Embryonic facial prominence (tissue), 1 donor: ENCODE data around the gene ABLIM2.

Experiments used
- DNase-seq: peaks from one replicate; pipeline ENCODE4 v3.0.0-alpha.2; 2016; ENCODE audit errors: extremely low spot score

The ABLIM2 gene

DNA sequence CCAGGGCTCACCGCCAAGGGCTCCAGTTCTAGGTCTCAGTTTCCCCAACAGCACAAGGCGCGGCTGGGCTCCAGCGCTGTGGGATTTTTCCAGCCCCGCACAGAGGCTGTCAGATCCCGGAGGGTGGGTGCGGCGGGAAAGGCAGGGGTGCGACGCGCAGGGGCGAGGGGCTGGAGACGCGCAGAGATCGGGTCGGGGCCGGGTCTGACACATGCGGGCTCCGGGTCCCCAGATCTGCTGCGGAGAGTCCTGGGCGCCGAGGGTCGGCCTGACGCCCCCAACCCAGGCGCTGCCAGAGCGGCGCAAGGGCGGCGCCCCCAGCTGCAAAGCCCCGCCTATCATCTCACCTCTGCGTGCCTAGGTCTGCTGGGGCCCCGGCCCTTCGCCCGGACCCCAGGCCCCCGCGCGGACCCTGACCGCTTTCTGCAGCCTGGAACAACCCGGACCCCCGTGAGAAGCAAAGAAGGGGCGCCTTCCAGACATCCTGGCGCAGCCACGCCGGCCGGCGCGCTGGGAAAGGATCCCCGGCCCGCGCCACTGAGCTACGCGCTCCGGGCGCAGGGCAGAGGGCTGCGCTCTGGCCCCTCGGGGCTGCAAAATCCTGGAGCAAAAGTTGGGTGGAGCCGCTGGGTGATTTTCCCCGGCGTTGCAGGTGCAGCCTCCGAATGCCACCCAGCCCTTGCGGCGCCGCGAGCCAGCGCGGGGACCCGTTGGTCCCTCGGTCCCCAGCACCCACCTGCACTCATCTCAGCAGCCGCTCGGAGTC, 486 bp downstream of the ABLIM2 start:
- DNase-seq: no peak

DNA sequence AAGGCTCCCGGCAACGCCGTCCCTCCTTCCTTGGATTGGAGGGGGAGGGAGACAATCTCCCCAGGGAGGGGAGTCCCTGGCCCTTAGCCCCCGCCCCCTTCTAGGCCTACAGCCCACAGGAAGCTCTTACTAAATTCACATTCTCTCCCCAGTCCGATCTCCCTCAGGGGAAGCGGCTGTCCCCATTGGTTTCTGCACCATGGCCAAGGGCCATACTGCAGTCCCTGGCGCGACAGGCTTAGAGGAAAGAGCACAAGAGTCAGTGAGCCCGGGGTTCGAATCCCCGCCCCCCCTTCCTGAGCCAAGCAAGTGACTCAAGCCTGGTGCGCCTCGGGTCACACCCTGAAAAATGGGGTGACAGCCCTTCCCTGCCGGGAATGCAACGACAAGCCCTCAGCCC, 1.1 kb downstream of the ABLIM2 start:
- no peak for DNase-seq

DNA sequence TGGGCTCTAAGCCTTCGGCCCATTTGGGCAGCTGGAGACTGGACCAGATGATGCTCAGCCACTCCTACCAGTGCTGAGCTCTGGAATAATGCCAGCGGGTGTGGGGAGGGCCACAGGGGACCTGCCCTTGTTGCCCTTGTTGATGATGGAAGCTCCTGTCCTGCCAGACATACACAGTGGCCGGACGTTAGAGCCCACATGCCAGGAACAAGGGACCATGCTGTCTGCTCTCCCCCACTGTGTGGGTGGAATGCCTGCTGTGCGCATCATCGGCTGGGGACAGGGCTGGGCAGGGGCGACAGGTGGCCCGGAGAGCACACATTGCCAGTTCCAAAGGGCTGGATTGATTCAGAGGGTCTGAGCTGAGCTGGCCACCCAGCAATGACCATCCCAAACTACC, 2.0 kb downstream of the ABLIM2 start:
- DNase-seq: no peak

DNA sequence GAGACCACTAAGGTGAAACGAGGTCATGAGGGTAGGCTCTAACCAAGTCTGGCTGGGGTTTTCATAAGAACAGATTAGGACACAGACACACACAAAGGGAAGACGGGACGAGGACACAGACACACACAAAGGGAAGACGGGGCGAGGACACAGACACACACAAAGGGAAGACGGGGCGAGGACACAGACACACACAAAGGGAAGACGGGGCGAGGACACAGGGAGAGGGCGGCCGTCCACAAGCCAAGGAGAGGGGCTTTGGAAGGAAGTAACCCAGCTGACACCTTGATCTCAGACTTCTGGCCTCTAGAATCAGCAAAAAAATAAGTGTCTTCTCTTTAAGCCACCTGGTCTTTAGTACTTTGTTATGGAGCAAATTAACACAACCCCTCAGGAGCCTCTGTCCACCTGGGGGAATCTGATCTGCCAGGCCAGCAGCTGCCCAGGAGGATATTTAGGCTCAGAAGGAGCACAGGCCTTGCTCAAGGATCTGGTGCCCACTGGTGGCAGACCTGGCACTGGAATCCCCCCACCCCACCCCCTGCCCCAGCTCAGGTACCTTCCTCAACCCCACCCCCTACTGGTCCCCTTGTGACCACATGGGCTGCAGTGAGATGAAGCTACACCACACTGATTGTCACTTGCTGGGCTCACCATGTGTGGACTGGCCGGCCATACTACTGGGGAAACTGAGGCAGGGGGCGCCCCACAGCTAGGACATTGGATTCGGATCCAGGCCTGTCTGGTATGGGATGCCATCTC, 2.8 kb downstream of the ABLIM2 start:
- no peak for DNase-seq

DNA sequence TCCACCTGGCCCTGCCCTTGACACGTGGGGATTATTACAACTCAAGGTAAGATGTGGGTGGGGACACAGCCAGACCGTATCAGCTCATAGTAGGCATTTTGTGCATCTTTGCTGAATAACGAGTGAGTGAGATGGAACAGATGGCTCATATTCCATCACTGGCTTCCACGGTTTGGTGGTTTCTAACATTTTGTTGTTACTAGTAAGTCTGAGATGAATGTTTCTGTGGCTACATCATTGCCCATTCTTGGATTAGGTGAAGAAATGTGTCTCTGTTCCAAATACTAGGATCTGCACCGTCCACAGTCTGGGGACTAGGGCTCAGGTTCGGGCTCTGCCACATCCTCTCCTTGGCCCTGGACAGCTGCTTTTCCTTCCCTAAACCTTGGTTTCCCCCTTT, 3.6 kb downstream of the ABLIM2 start:
- DNase-seq: no peak

DNA sequence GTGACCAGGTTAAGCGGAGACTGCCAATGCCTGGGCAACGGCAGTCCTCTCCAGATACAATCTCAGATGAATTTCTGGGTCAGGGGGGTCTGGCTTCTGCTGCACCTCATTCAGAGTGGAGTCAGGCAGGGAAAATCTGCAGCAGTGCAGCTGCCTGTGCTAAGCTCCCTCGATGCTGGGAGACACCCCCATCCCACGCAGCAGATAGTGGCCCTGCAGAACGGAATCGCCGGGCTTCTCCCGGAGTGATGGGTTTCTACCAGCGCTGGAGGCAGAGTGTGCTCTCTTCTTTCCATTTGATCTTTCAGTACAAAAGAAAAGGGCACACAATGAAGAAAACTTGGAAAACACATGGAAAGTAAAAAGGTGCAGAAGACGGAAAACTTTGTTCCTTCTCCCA, 5.2 kb downstream of the ABLIM2 start:
- no peak for DNase-seq

DNA sequence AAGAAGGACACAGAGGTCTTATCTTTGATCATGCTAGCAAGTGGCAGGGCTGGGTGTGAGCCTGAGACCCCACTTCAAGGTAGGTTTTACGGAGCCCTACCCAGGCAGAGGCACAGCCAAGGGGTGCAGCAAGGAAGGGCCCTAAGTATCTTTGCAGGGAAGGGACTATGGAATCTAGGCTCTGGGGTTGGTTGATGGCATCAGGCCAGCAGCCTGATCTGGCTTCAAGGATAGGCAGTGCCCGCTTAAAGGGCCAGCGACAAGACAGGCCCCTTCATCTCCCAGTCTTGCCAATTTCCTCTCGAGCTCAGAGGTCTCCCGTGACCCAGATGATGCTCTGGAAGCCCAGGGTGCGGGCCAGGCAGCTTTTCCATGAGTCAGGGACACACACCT, 5.8 kb downstream of the ABLIM2 start:
- no peak for DNase-seq

DNA sequence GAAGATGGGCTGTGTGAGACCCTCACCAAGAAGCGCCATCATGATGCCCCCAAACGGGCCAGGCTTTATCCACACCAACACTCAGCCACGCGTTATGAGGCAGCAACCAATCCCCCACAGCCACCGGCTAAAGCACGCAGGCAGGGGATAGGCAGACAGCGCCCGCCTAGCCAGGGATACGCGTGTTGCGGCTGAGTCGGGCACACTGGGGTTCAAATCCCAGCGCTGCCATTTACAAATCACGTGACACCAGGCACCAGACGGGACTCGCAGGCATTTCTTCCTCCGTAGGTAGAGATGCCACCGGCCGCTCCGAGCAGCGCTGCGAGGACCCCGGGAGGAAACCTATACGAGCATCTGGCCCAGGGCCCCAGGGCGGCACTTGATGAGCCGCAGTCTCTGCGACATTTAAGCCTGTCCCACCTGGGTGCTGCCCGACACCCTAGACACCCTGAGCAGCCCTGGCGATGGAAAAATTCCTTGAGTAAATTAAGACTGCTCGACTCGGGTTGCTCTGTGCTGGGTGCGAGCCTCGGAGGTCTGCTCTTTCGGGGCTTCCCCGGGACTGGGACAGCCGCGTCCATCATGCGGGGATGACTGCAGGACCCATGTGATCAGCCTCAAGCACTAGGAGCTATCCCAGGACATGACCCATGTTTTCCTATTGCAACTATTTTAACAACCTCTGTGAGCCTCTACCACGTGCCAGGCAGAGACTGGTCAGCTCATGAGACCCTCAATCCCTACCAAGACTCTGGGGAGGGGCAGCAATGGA, 6.3 kb downstream of the ABLIM2 start:
- DNase-seq: no peak

DNA sequence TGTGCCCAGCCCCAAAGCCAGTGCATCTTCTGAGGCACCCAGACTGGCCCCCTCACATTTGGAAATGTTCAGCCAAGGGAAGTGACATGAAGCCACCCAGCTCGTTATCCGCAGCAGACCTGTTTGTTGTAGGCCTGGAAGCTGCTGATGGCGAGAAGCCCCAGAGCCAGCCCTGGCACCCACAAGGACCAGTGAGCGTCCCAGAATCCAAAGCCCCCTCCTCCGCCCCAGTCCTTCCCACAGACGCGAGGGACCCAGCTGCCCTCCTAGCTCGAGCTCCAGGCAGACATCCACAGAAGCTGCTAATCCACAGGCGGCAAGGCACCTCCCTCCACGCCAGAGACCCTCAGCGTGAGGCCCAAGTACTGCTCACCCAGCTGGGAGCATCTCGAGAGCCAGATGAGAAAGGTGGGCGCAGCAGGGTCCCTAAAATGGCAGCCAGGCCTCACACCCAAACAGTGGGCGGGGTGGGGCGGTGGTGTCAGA, 7.4 kb downstream of the ABLIM2 start:
- DNase-seq: no peak

DNA sequence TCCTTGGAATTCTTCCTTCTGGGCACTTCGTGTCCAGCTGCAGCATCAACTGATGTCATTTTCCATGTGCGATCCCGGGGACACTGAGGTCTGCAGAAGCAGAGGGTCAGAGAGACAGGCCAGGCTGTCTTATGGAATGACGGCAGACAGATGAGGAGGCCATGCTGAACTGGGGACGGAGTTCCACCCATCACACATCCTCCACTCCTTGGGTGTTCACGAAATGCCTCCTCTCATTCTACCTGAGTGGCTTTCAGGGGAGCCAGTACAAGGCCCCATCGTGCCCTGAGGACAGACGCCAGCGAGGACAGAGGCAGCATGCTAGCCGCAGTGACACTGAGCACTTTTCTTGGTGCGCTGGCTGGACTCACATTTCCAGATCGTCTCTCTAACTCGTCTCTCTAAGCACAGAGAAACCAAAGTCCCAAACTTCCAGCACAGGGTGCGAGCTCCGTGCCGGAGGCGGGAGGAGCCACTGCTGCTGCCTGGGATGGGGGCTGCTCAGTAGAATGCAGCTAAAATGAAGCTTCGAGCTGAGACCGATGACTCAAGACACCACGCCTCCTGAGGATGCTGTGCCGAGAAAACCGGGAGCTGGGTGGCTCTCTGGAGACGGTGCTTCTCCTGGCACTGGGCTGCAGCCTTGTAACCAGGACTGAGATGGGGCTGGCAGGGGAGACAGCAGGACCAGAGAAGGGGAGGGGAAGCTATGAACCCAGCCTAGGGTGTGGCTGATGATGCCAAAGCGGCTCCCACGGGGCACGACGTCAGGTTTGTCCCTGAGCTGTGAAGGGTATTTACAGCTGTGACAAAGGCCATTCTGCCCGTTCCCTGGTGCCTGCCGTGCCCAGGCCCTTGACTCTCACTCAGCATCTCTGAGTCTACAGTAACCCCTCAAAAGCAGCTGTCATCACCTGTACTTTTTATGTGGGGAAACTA, 8.2 kb downstream of the ABLIM2 start:
- no peak for DNase-seq

DNA sequence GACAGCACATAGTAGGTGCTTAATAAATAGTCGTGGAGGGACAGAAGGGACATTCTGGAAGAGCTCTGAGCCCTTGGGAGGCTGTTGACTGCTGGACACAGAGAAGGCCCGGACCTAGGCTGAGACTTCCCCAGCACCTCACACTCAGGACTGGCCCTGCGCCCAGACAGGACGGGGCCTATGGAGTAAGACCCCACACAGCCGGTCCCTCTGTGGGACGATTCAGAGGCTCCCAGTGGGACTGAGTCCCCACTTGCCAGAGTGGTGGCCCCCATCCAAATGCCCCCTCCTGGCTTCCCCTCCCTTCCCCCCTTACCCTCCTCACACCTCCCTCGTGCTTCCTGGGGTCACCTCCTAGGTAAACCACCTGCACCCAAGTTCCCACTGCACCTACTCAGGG, 8.9 kb downstream of the ABLIM2 start:
- no peak for DNase-seq

DNA sequence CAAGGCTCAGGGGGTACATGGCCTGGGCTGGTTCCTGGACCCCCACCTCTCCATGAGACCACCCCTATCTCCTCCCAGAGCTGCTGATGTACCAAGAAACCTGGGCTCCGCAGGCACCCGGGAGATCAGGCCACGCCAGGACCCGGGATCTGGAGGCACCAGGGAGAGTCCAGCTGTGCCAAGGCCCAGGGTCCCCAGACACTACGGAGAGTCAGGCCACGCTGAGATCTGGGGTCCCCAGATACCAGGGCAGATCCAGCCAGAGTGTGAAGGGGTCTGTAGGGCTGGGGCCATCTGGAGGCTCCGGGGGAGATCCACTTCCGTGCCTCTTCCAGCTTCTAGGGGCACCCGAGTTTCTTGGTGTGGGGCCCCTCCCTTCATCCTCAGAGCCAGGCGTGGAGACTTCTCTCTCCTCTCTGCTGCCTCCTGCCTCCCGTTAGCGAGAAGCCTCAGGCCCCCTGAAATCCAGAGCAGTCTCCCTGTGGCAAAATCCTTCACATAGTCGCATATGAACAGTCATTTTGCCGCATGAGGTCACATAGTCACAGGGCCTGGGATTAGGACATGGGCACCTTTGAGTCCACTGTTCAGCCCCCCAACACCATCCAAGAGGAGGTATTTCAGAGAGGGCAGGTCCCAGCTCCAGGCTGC, 9.7 kb downstream of the ABLIM2 start:
- no peak for DNase-seq

DNA sequence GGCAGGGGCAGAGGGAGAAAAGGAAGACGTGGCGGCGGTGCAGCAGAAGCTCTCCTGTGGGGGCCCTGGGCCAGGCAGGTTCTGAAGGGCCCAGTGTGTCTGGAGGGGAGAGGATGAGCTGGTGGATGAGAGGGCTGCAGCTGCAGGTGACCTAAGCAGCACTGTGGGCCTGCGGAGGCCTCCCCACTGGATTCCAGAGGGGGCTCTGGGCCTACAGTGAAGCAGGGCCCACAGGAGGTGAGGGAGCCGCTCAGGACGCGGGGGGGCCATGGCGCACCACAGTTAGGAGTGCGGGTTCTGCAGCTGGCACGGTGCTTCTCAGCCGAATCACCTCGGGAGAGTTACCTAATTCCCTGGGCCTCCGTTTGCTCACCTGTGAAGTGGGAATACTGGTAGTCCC, 10.5 kb downstream of the ABLIM2 start:
- no peak for DNase-seq

DNA sequence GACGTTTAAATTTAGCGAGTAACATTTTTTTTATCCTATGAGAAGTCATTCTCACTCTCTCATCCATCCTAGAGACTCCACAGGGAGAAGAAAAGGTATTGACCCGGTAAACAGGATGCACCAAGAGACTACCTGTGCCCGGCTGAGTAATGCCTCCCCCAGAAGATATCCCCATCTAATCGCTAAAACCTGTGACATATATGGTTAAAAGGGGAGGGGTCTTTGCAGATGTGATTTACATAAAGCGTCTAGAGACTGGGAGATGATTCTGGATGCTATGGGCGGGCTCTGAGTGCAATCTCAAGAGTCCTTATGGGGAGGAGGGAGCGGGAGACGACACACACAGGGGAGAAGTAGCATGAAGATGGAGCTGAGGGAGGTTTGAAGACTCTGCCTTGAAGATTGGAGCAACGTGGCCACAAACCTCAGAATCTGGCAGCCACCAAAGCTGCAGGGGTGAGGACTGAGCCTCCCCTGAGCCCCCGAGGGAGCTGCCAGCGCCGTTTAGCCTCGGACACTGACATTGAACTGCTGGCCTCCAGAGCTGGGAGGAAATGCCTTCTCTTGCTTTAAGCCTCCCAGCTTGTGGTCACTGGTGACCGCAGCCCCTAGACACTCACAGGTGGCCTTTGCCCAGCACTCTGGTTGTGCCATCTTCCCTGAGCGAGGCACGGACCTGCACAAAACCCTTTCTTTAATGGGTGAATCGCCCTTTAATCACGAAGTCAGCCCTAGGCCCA, 11.2 kb downstream of the ABLIM2 start:
- DNase-seq: no peak

DNA sequence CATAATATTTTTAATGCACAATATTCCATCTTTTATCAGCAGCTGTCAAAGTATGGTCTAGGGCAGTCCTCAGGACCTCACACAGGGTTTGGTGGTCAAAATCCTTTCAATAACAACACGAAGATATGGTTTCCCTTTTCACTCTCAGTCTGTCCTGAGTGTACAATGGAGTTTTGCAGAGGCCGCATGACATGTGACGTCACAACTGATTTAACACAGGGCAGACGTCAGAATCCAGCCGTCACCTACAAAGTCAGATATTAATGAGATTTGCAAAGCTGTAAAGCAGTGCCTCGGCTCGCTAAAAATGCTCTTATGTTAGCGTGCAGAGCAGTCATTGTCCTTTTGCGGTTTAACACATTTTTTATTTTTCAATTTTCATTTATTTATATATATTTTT, 12.5 kb downstream of the ABLIM2 start:
- no peak for DNase-seq

DNA sequence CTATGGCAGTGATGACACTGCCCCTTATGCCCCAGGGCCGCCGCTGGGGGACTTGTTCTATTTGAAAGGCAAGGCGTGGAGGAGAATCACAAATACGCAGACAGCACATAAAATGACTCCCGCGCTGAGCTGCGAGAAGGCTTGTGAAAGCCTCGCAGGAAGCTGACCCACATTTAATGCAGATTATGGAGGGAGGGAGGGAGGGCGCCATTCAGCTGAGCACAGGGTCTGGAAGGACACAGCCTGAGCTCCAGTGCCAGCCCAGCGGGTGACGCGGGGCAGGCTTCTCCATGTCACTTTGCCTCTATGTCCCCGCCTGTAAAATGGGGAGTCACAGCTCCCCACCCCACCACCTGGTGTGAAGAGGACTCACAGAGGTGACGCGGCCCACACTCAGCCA, 14.3 kb downstream of the ABLIM2 start:
- DNase-seq: no peak

DNA sequence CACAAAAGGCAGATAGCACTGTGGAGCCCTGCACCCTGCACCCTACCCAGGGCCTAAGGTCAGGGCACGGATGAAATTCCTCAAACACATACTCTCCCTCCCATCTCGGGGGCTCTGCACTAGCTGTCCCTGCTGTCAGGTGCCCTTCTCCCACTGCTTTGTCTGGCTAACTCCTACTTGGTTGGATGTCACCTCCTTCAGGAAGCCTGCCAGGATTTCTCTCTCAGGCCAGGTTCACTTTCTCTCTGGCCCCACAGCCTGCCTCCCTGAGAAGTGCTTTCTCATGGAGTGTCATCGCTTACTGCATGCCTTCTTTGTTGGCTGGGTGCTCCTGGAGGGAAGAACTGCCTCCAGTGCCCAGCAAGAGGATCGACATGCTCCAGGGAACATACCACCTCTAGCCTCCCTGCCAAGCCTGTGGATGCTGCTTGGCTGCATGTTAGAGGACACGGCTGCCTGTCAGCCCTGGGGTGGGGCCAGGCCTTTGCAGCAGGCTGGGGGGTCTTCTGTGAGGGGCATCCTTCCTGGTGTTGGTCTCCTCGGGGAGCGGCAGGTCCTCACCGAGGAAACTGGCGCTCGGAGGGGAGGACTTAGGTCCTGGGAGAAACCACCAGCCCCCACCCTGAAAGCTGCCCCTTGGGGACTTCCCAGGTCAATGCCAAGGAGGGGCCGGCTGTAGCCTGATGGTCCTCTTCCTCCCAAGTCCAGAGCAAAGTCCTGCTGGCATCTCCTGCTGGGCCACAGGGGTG, 15.0 kb downstream of the ABLIM2 start:
- DNase-seq: no peak

DNA sequence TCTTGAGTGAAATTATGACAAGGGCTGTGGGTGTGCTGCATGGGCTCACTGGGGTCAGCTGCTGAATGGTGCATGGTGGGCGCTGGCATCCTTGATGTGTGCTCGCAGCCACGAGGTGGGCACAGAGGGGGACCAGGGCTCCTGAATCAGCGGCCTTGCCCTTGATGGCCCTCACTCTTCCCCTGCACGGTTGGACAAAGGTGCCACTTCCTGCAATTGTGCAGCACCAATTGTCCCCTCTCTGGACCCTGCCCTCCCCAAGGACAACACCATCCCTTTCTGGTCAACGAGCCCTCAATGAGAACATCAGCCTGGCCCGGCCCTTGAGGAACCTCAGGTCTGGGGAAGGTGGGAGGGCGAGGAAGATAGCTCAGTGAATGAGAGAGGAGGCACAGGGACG, 16.1 kb downstream of the ABLIM2 start:
- DNase-seq: no peak

DNA sequence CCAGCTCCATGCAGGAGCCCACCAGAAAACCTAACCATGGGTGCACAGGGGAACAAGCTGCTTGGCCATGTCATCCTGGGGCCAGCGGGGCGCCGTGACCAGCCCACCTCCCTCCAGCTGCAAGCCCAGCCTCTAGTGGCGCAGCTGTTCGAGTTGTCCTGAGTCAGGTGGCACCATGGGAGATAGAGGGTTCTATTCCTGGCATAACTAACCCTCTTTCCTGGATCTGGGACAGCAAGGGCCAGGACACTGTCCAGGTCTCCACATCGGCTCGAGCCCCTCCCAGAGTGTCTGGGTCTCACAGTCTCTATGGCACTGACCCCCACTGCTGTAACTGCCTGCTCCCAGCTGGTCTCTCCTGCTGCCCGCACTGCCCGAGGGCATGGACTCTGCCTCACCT, 16.7 kb downstream of the ABLIM2 start:
- no peak for DNase-seq

DNA sequence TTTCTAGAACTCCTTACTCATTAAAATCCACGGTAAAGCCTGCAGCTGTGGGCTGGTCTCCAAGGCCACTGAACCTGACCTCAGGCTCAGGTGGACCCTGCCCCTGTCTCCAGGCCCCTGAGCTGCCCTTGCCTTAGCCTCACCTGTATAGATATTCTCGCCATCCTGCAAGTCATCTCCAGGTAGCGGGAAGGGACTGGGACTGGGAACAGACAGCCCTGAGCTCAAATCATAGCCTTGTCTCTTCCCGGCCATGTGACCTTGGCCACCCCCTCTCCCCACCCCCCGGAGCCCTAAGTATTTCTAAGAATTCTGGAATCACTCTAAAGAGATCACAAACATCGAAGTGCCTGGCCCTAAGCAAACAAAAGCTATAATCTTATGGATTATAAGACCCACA, 17.7 kb downstream of the ABLIM2 start:
- no peak for DNase-seq
